Measurements from ENCODE around the gene FXYD7. TPM values are rescaled to one million over a fixed set of nuclear protein-coding genes. Genes with fewer than 3 reads are reported as not detected.
"Not testable (repeated sequence)": the region's sequence is repeated elsewhere in the genome, so short reads cannot be mapped to it uniquely, and the experiment has no call there.

FXYD7 gene
- total RNA-seq, 1 donor from 2014 or later = not detected

GRCh38 chr19:35181387-35181786 is 38.3 kb downstream of the FXYD7 start:
- no peak overlapping the region for H3K4me3 ChIP-seq (ENCODE audit: low read depth, low read length)
- no peak for TF ChIP-seq CTCF (IDR thresholded peaks at IDR 0.05; ENCODE audit: insufficient read depth, low read length, poor library complexity, severe bottlenecking)
- no peak for DNase-seq (ENCODE audit: low read depth)
- H3K36me3 ChIP-seq (ENCODE audit: control insufficient read depth, insufficient read depth, low read length) = no peaks in the 10 kb centered on the region
- H3K27me3 ChIP-seq (ENCODE audit: control insufficient read depth, insufficient read depth, low read length) = no peaks in the 10 kb centered on the region

GRCh38 chr19:35184267-35184666 is 41.2 kb downstream of the FXYD7 start:
- Histone ChIP-seq H3K27me3 (ENCODE audit: control insufficient read depth, insufficient read depth, low read length) (no peaks in the 10 kb centered on the region), H3K36me3 (ENCODE audit: control insufficient read depth, insufficient read depth, low read length) (no peaks in the 10 kb centered on the region), H3K4me3 (ENCODE audit: low read depth, low read length) (no peak overlapping the region)
- DNase-seq (ENCODE audit: low read depth) = no peak
- TF ChIP-seq CTCF (IDR thresholded peaks at IDR 0.05; ENCODE audit: insufficient read depth, low read length, poor library complexity, severe bottlenecking) = no peak

- Histone ChIP-seq H3K36me3 (ENCODE audit: control insufficient read depth, insufficient read depth, low read length) (no peaks in the 10 kb centered on the region), H3K27me3 (ENCODE audit: control insufficient read depth, insufficient read depth, low read length) (no peaks in the 10 kb centered on the region), H3K4me3 (ENCODE audit: low read depth, low read length) (no peak overlapping the region)
- TF ChIP-seq CTCF (IDR thresholded peaks at IDR 0.05; ENCODE audit: insufficient read depth, low read length, poor library complexity, severe bottlenecking) = no peak
- DNase-seq (ENCODE audit: low read depth) = no peak
These were observed 41.8 kb downstream of the FXYD7 start for GRCh38 chr19:35184884-35185283.

- TF ChIP-seq CTCF (IDR thresholded peaks at IDR 0.05; ENCODE audit: insufficient read depth, low read length, poor library complexity, severe bottlenecking) = no peak
- H3K4me3 ChIP-seq (ENCODE audit: low read depth, low read length) = no peak overlapping the region
- no peak for DNase-seq (ENCODE audit: low read depth)
These were observed 51.2 kb downstream of the FXYD7 start for GRCh38 chr19:35194012-35194984.

GRCh38 chr19:35195830-35196229 is 52.8 kb downstream of the FXYD7 start:
- peak; percentile 57 for DNase-seq (ENCODE audit: low read depth)
- H3K36me3 ChIP-seq (ENCODE audit: control insufficient read depth, insufficient read depth, low read length) = no peaks in the 10 kb centered on the region

More at GRCh38 chr19:35194012-35194984, 51.2 kb downstream of the FXYD7 start:
- no peaks in the 10 kb centered on the region for H3K36me3 ChIP-seq (ENCODE audit: control insufficient read depth, insufficient read depth, low read length)
- no peaks in the 10 kb centered on the region for H3K27me3 ChIP-seq (ENCODE audit: control insufficient read depth, insufficient read depth, low read length)

GRCh38 chr19:35196861-35197260 is 53.8 kb downstream of the FXYD7 start:
- not testable (repeated sequence) for H3K36me3 ChIP-seq (ENCODE audit: control insufficient read depth, insufficient read depth, low read length); H3K4me3 ChIP-seq (ENCODE audit: low read depth, low read length); H3K27me3 ChIP-seq (ENCODE audit: control insufficient read depth, insufficient read depth, low read length); DNase-seq (ENCODE audit: low read depth)

More at GRCh38 chr19:35195830-35196229, 52.8 kb downstream of the FXYD7 start:
- Histone ChIP-seq H3K4me3 (ENCODE audit: low read depth, low read length) (no peak overlapping the region), H3K27me3 (ENCODE audit: control insufficient read depth, insufficient read depth, low read length) (peaks cover 3% of the 10 kb centered on the region)
- TF ChIP-seq CTCF (IDR thresholded peaks at IDR 0.05; ENCODE audit: insufficient read depth, low read length, poor library complexity, severe bottlenecking) = no peak

Measured in kidney epithelial cell (primary cell).